Body of pancreas (tissue), 4 donors: ENCODE measurements around the gene ACVR2A. TPM values are rescaled to one million over a fixed set of nuclear protein-coding genes. Genes with fewer than 3 reads are reported as not detected.

Experiments
- ATAC-seq: fragments of 150-250 bp; one replicate; pipeline ENCODE4 v1.9.1; 2016
- DNase-seq, 4 donors: peaks; one replicate each; pipeline ENCODE4 v3.0.0-alpha.2; 2019
- H3K27ac ChIP-seq, 4 donors: fragments of 200-600 bp; sonication (generic); 1 replicate in 3 of 4; 2 replicates in 1 of 4; pipeline versions ENCODE4 v1.5.1 to v1.6.1; 2016 to 2019; ENCODE audit warnings: mild to moderate bottlenecking in 1 of 4, mixed read lengths in 1 of 4, moderate library complexity in 1 of 4
- H3K27me3 ChIP-seq, 2 donors: fragments of 200-600 bp; sonication (generic); one replicate each; pipeline ENCODE4 v1.6.0; 2016; ENCODE audit warnings: mild to moderate bottlenecking in 1 of 2
- H3K36me3 ChIP-seq, 2 donors: fragments of 200-600 bp; sonication (generic); replicated peaks in 1 of 2; 2 replicates each; pipeline ENCODE4 v1.5.1; 2016; ENCODE audit warnings: low read depth in 2 of 2; ENCODE audit not compliant: insufficient read depth in 1 of 2
- H3K4me1 ChIP-seq: fragments of 200-600 bp; sonication (generic); one replicate; pipeline ENCODE4 v1.6.0; 2016
- H3K4me3 ChIP-seq, 2 donors: fragments of 200-600 bp; sonication (generic); 1 replicate in 1 of 2; 2 replicates in 1 of 2; pipeline ENCODE4 v1.5.1; 2016 to 2019
- H3K9me3 ChIP-seq, 3 donors: fragments of 200-600 bp; sonication (generic); 1 replicate in 2 of 3; 2 replicates in 1 of 3; pipeline ENCODE4 v1.5.1; 2016
- CTCF ChIP-seq, 7 experiments: fragments of 450-650 bp in 4 of 7; fragments of 200-600 bp in 3 of 7; sonication (generic) in 3 of 7; IDR thresholded peaks; one replicate each; pipeline ENCODE4 v1.5.1; 2016 to 2019; ENCODE audit warnings: antibody characterized with exemption in 7 of 7
- POLR2A ChIP-seq, 3 donors: fragments of 450-650 bp; IDR thresholded peaks; one replicate each; pipeline ENCODE4 v1.6.1; 2016; ENCODE audit warnings: antibody characterized with exemption in 3 of 3, mild to moderate bottlenecking in 2 of 3
- WGBS, 2 donors: methylation state at CpG; one replicate each; pipeline ENCODE4 v1.1.5; 2017; 5-methylcytosine and 5-hydroxymethylcytosine counted together
- intact Hi-C: fragments of 100-400 bp; cut with DNase I; formaldehyde crosslinking; loops from one replicate; pipeline ENCODE4 v1.15.1; 2023
- total RNA-seq, 2 donors: library from RNA; depleted of rRNA; stranded (reverse); fragments of >200 nt; gene quantifications; one replicate each; pipeline ENCODE4 v1.1.0, GENCODE V29; 2016

ACVR2A gene
- total RNA-seq, 2 donors from 2014 or later, result 5.6 to 25.9 TPM

- TF ChIP-seq POLR2A (IDR thresholded peaks at IDR 0.05), result no peak
- TF ChIP-seq CTCF (IDR thresholded peaks at IDR 0.05), result no peak
- H3K4me3 ChIP-seq, result no peak overlapping the region
- peaks cover 4% of the 10 kb centered on the region for H3K4me1 ChIP-seq
- intact Hi-C loops, result loop anchor here (5.0 kb wide), 1 partner anchor 1052 kb away; no protein-coding TSS in a partner anchor
- peaks cover 0 to 8% of the 10 kb centered on the region in 2 donors for H3K36me3 ChIP-seq
- ATAC-seq (no peak), DNase-seq (no peak)
- 63 to 79% methylated on average over 1 of the region's 1 CpG for WGBS, 2 donors
- no peaks in the 10 kb centered on the region for H3K9me3 ChIP-seq
- H3K27me3 ChIP-seq, result no peaks in the 10 kb centered on the region
- H3K27ac ChIP-seq, result no peak overlapping the region
These were observed 90.2 kb downstream of the ACVR2A start for GRCh38 chr2:147934881-147935620.

- WGBS, 2 donors, result 34 to 37% methylated on average over 3 of the region's 3 CpGs
- H3K4me1 ChIP-seq, result peaks cover 4% of the 10 kb centered on the region
- intact Hi-C loops, result loop anchor here (5.0 kb wide), 1 partner anchor 1049 kb away; no protein-coding TSS in a partner anchor
- H3K27me3 ChIP-seq, result no peaks in the 10 kb centered on the region
- no peak overlapping the region for H3K27ac ChIP-seq
- H3K36me3 ChIP-seq, result peaks cover under 1 to 8% of the 10 kb centered on the region in 2 donors
- H3K4me3 ChIP-seq, result no peak overlapping the region
- H3K9me3 ChIP-seq, result no peaks in the 10 kb centered on the region
- peak; percentile 75 for ATAC-seq
- TF ChIP-seq POLR2A (IDR thresholded peaks at IDR 0.05) (no peak), CTCF (IDR thresholded peaks at IDR 0.05) (peak; percentile 42 to 90 (median 76))
- no peak for DNase-seq
These were observed 93.0 kb downstream of the ACVR2A start for GRCh38 chr2:147937744-147938349.

GRCh38 chr2:147939313-147939712 is 94.5 kb downstream of the ACVR2A start:
- Histone ChIP-seq H3K36me3 (peaks cover 7 to 8% of the 10 kb centered on the region in 2 donors), H3K27ac (no peak overlapping the region), H3K4me3 (no peak overlapping the region), H3K27me3 (no peaks in the 10 kb centered on the region), H3K4me1 (peaks cover 4% of the 10 kb centered on the region), H3K9me3 (no peaks in the 10 kb centered on the region)
- TF ChIP-seq POLR2A (IDR thresholded peaks at IDR 0.05) (no peak), CTCF (IDR thresholded peaks at IDR 0.05) (no peak)
- ATAC-seq (no peak), DNase-seq (no peak)
- WGBS, 2 donors, result 82 to 84% methylated on average over 1 of the region's 1 CpG
- intact Hi-C loops, result loop anchor here (5.0 kb wide), 1 partner anchor 1048 kb away; no protein-coding TSS in a partner anchor

GRCh38 chr2:147945660-147946059 is 100.8 kb downstream of the ACVR2A start:
- Histone ChIP-seq H3K36me3 (peaks cover 2 to 7% of the 10 kb centered on the region in 2 donors), H3K9me3 (no peaks in the 10 kb centered on the region), H3K4me1 (no peaks in the 10 kb centered on the region), H3K27me3 (no peaks in the 10 kb centered on the region), H3K4me3 (no peak overlapping the region), H3K27ac (no peak overlapping the region)
- DNase-seq, result no peak
- no peak for ATAC-seq
- intact Hi-C loops, result no loop called here
- TF ChIP-seq CTCF (IDR thresholded peaks at IDR 0.05), result no peak
- TF ChIP-seq POLR2A (IDR thresholded peaks at IDR 0.05), result no peak
- WGBS, 2 donors, result 52 to 64% methylated on average over 1 of the region's 1 CpG
